Activated CD8-positive, alpha-beta memory T cell treated with anti-CD3 and anti-CD28 coated beads, Interleukin-2, amount 10 ng/mL, durations not matched to agents 7 days and 5 days (primary cell): ENCODE data around the gene DRAP1. TPM values are rescaled to one million over a fixed set of nuclear protein-coding genes. Genes with fewer than 3 reads are reported as not detected.
A peak's percentile ranks its signal among the peaks of the same experiment; 100 is the strongest.

ENCODE experiments used
- ATAC-seq: fragments of 150-1000 bp; cut with Tn5 transposase; one replicate; pipeline ENCODE4 v1.10.0; 2021; ENCODE audit warnings: moderate library complexity
- CTCF ChIA-PET: fragments of 350-600 bp; sonication (Branson Sonifier 250); formaldehyde crosslinking; loops from one replicate; lab custom pipeline; 2021; ENCODE audit warnings: antibody characterized with exemption; lab: Charles Lee
- DNase-seq: peaks from one replicate; pipeline ENCODE4 v3.0.0-alpha.2; 2020
- H3K27ac Mint-ChIP-seq: one replicate; pipeline ENCODE4 v1.8.0; 2021; ENCODE audit warnings: mild to moderate bottlenecking, mixed read lengths
- H3K27me3 Mint-ChIP-seq: one replicate; pipeline ENCODE4 v1.8.0; 2021; ENCODE audit warnings: mixed read lengths
- H3K36me3 Mint-ChIP-seq: one replicate; pipeline ENCODE4 v1.8.0; 2021; ENCODE audit warnings: mild to moderate bottlenecking, mixed read lengths
- H3K4me1 Mint-ChIP-seq: one replicate; pipeline ENCODE4 v1.8.0; 2021; ENCODE audit warnings: mixed read lengths
- H3K4me3 Mint-ChIP-seq: one replicate; pipeline ENCODE4 v1.8.0; 2021; ENCODE audit warnings: mild to moderate bottlenecking, moderate library complexity, mixed read lengths
- H3K9me3 Mint-ChIP-seq: one replicate; pipeline ENCODE4 v1.8.0; 2022; ENCODE audit warnings: low read depth, mixed read lengths
- total RNA-seq, 2 experiments: library from RNA; stranded (reverse); gene quantifications; one replicate each; pipeline ENCODE4 v1.2.3, GENCODE V29; 2021

The DRAP1 gene
- total RNA-seq, 2 experiments from 2014 or later: 192 to 254 TPM

GRCh38 chr11:65916391-65916790 is 2.8 kb upstream of the DRAP1 start:
- no peak for ATAC-seq
- Mint-ChIP-seq H3K4me1 (peaks cover 32% of the 10 kb centered on the region), H3K27me3 (no peaks in the 10 kb centered on the region), H3K27ac (no peak overlapping the region), H3K4me3 (no peak overlapping the region), H3K36me3 (peaks cover 17% of the 10 kb centered on the region), H3K9me3 (no peaks in the 10 kb centered on the region)
- DNase-seq: no peak
- CTCF ChIA-PET: interaction anchor here (0.9 to 2.5 kb wide), 2 partner anchors 16 to 26 kb away, joined by 3 to 9 read pairs; partner anchors contain the start of gene CCDC85B

- ATAC-seq (no peak), DNase-seq (no peak)
- Mint-ChIP-seq H3K27ac (peak overlapping the region; percentile 25), H3K36me3 (peaks cover 18% of the 10 kb centered on the region), H3K27me3 (no peaks in the 10 kb centered on the region), H3K4me1 (peaks cover 32% of the 10 kb centered on the region), H3K9me3 (no peaks in the 10 kb centered on the region), H3K4me3 (peak overlapping the region; percentile 35)
- CTCF ChIA-PET: interaction anchor here (0.9 to 2.5 kb wide), 4 partner anchors 8 to 33 kb away, joined by 3 to 10 read pairs (median 8); partner anchors contain the start of gene FIBP
Measured at GRCh38 chr11:65917077-65917433, 2.2 kb upstream of the DRAP1 start.

- ATAC-seq (no peak), DNase-seq (no peak)
- Mint-ChIP-seq H3K27me3 (no peaks in the 10 kb centered on the region), H3K4me1 (peaks cover 36% of the 10 kb centered on the region), H3K4me3 (peak overlapping the region; percentile 94), H3K27ac (peak overlapping the region; percentile 86), H3K36me3 (peaks cover 22% of the 10 kb centered on the region), H3K9me3 (no peaks in the 10 kb centered on the region)
- CTCF ChIA-PET: interaction anchor here (0.7 to 2.5 kb wide), 9 partner anchors 9 to 137 kb away, joined by 3 to 10 read pairs (median 4); partner anchors contain the start of genes CCDC85B and FIBP
Measured at GRCh38 chr11:65917434-65918210, 1.6 kb upstream of the DRAP1 start.

GRCh38 chr11:65918211-65919140 is 750 bp upstream of the DRAP1 start, which contains the start of gene C11orf68:
Gene C11orf68, minus strand, starts transcription at chr11:65919062. Its CDS starts 31 bp downstream, at chr11:65919031.
- no peaks in the 10 kb centered on the region for H3K27me3 Mint-ChIP-seq
- H3K27ac Mint-ChIP-seq: peak within 1 kb of the TSS; percentile 88
- H3K36me3 Mint-ChIP-seq: peaks cover 29% of the 10 kb centered on the region
- no peak for DNase-seq
- ATAC-seq: peak; percentile 62
- CTCF ChIA-PET: interaction anchor here (0.7 to 2.5 kb wide), 8 partner anchors 14 to 138 kb away, joined by 3 to 10 read pairs (median 6); partner anchors contain the start of genes CCDC85B and FIBP
- H3K9me3 Mint-ChIP-seq: no peaks in the 10 kb centered on the region
- peak within 1 kb of the TSS; percentile 94 for H3K4me3 Mint-ChIP-seq
- peaks cover 40% of the 10 kb centered on the region for H3K4me1 Mint-ChIP-seq

- H3K4me1 Mint-ChIP-seq: peaks cover 38% of the 10 kb centered on the region
- peak; percentile 77 for DNase-seq
- CTCF ChIA-PET: interaction anchor here (1.2 to 4.9 kb wide), 2 partner anchors 8 to 35 kb away, joined by 3 to 26 read pairs; no protein-coding TSS in a partner anchor
Measured at GRCh38 chr11:65919573-65920371, 546 bp downstream of the DRAP1 start.

GRCh38 chr11:65920372-65920802 is 1.2 kb downstream of the DRAP1 start:
- peaks cover 29% of the 10 kb centered on the region for H3K36me3 Mint-ChIP-seq
- no peaks in the 10 kb centered on the region for H3K27me3 Mint-ChIP-seq
- no peak for DNase-seq
- ATAC-seq: no peak
- CTCF ChIA-PET: interaction anchor here (1.2 to 4.9 kb wide), 3 partner anchors 8 to 35 kb away, joined by 3 to 26 read pairs (median 3); no protein-coding TSS in a partner anchor
- H3K9me3 Mint-ChIP-seq: no peaks in the 10 kb centered on the region
- H3K4me3 Mint-ChIP-seq: peak overlapping the region; percentile 94
- peak overlapping the region; percentile 88 for H3K27ac Mint-ChIP-seq
- H3K4me1 Mint-ChIP-seq: peaks cover 35% of the 10 kb centered on the region

More at GRCh38 chr11:65919573-65920371, 546 bp downstream of the DRAP1 start:
- H3K9me3 Mint-ChIP-seq: no peaks in the 10 kb centered on the region
- peak; percentile 57 for ATAC-seq
- H3K36me3 Mint-ChIP-seq: peaks cover 28% of the 10 kb centered on the region
- no peaks in the 10 kb centered on the region for H3K27me3 Mint-ChIP-seq
- peak overlapping the region; percentile 88 for H3K27ac Mint-ChIP-seq
- H3K4me3 Mint-ChIP-seq: peak overlapping the region; percentile 94

GRCh38 chr11:65921033-65921555 is 1.9 kb downstream of the DRAP1 start:
- no peak for DNase-seq
- H3K4me1 Mint-ChIP-seq: peaks cover 37% of the 10 kb centered on the region
- CTCF ChIA-PET: interaction anchor here (0.7 to 4.9 kb wide), 6 partner anchors 10 to 39 kb away, joined by 3 to 26 read pairs (median 3); no protein-coding TSS in a partner anchor
- no peaks in the 10 kb centered on the region for H3K27me3 Mint-ChIP-seq
- H3K27ac Mint-ChIP-seq: no peak overlapping the region
- no peaks in the 10 kb centered on the region for H3K9me3 Mint-ChIP-seq
- H3K36me3 Mint-ChIP-seq: peaks cover 29% of the 10 kb centered on the region
- H3K4me3 Mint-ChIP-seq: peak overlapping the region; percentile 94
- no peak for ATAC-seq

GRCh38 chr11:65921876-65922275 is 2.6 kb downstream of the DRAP1 start:
- Mint-ChIP-seq H3K27me3 (no peaks in the 10 kb centered on the region), H3K9me3 (no peaks in the 10 kb centered on the region), H3K36me3 (peaks cover 28% of the 10 kb centered on the region), H3K4me3 (peak overlapping the region; percentile 43), H3K27ac (peak overlapping the region; percentile 16), H3K4me1 (peaks cover 32% of the 10 kb centered on the region)
- DNase-seq: no peak
- CTCF ChIA-PET: interaction anchor here (0.7 to 4.9 kb wide), 8 partner anchors 9 to 62 kb away, joined by 3 to 26 read pairs (median 3); no protein-coding TSS in a partner anchor
- ATAC-seq: no peak

GRCh38 chr11:65922565-65922964 is 3.3 kb downstream of the DRAP1 start:
- Mint-ChIP-seq H3K36me3 (peaks cover 26% of the 10 kb centered on the region), H3K4me3 (no peak overlapping the region), H3K9me3 (no peaks in the 10 kb centered on the region), H3K27ac (peak overlapping the region; percentile 29), H3K27me3 (no peaks in the 10 kb centered on the region), H3K4me1 (peaks cover 33% of the 10 kb centered on the region)
- DNase-seq: no peak
- CTCF ChIA-PET: interaction anchor here (0.8 to 4.9 kb wide), 6 partner anchors 10 to 63 kb away, joined by 3 to 26 read pairs (median 4); partner anchors contain the start of genes CCDC85B and FIBP
- ATAC-seq: no peak

GRCh38 chr11:65925397-65925796 is 6.2 kb downstream of the DRAP1 start:
- Mint-ChIP-seq H3K9me3 (no peaks in the 10 kb centered on the region), H3K4me3 (no peak overlapping the region), H3K27me3 (no peaks in the 10 kb centered on the region), H3K27ac (peak overlapping the region; percentile 57), H3K36me3 (peaks cover 26% of the 10 kb centered on the region), H3K4me1 (peaks cover 45% of the 10 kb centered on the region)
- DNase-seq: no peak
- CTCF ChIA-PET: interaction anchor here (1.3 kb wide), 2 partner anchors 37 to 40 kb away, joined by 4 to 5 read pairs; partner anchors contain the start of gene FIBP
- no peak for ATAC-seq

GRCh38 chr11:65927904-65928397 is 8.7 kb downstream of the DRAP1 start:
- Mint-ChIP-seq H3K4me3 (peak overlapping the region; percentile 71), H3K27me3 (no peaks in the 10 kb centered on the region), H3K27ac (peak overlapping the region; percentile 99), H3K4me1 (peaks cover 55% of the 10 kb centered on the region), H3K9me3 (no peaks in the 10 kb centered on the region), H3K36me3 (peaks cover 11% of the 10 kb centered on the region)
- peak; percentile 89 for ATAC-seq
- peak; percentile 93 for DNase-seq
- CTCF ChIA-PET: interaction anchor here (0.7 to 3.8 kb wide), 12 partner anchors 8 to 127 kb away, joined by 3 to 30 read pairs (median 4); partner anchors contain the start of genes CCDC85B and FIBP
